CD4-positive, alpha-beta T cell treated with Interleukin-15 for 1 hour (primary cell): ENCODE data around the gene NGRN.
"Not testable (repeated sequence)": the region's sequence is repeated elsewhere in the genome, so short reads cannot be mapped to it uniquely, and the experiment has no call there.

ENCODE experiments used
- DNase-seq: peaks from one replicate; pipeline ENCODE4 v3.0.0-alpha.2; 2020

Gene NGRN

DNA sequence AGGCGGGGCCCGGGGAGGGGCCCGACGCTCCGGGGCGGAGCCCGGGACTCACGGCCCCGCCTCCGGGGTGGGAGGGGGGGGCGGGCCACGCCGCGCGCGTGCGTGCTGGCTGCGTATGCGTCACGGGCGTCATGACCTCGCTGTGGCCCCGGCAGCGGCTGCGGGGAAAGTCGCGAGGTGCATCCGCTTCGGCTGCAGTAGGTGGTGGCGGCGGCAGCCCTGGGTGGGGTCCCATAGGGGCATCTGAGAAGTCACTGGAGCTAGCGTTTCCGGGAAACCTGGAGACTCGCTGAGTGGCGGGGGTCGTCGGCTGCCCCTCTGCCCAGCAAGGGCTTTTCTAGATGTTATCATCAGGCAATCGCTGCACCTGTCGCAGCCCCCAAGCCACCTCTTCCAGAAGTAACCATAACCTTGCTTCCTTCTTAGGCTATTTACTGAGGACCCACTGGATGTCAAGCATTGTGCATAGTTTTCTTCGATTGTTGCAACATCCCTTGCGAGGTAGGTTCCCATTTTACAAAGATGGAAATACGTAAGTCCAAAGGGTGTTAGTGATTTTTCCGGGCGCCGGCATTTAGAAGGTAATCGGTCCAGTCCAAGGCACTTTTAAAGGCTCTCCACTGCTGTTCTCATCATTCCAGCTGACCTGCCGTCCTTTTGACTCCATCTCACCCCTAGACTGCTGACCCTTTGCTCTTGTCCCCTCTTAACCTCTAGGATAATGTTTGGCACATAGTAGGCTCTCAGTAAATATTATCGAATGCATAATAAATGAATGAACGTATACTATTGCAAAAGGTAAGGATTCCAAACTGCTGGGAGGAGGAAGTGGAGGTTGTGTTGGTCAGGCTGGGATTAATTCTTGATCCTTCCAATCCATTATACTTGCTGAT is 31.1 kb upstream of the NGRN start, which contains the start of gene GDPGP1:
GDPGP1 (plus strand) TSS at position 114 of the 893 bp plus-strand sequence. CDS start 6,700 bp downstream, outside the sequence.
- no peak for DNase-seq

DNA sequence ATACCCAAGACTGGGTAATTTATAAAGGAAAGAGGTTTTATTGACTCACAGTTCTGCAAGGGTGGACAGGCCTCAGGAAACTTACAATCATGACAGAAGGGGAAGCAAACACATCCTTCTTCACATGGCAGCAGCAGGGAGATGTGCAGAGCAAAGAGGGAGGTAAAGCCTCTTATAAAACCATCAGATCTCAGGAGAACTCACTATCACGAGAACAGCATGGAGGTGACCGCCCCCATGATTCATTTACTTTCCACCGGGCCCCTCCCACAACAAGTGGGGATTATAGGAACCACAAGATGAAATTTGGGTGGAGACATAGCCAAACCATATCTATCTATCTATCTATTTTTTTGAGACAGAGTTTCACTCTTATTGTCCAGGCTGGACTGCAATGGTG is 26.1 kb upstream of the NGRN start:
- DNase-seq, result no peak

DNA sequence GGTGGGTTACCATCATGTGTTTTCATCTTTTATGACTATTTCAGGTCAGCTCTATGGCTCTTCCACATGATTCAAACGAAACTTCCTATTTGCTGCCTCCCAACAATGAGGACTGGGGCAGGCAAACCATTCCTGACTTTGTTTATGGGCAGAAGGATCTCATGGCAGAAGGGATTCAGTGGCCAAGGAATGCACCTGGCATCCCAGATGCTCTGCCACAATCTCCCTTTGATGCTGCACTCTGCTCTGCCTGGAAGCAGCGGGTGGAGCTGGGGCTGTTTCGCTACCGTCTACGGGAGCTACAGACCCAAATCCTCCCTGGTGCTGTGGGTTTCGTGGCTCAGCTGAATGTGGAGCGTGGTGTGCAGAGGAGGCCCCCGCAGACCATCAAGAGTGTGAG is 24.6 kb upstream of the NGRN start:
- no peak for DNase-seq

DNA sequence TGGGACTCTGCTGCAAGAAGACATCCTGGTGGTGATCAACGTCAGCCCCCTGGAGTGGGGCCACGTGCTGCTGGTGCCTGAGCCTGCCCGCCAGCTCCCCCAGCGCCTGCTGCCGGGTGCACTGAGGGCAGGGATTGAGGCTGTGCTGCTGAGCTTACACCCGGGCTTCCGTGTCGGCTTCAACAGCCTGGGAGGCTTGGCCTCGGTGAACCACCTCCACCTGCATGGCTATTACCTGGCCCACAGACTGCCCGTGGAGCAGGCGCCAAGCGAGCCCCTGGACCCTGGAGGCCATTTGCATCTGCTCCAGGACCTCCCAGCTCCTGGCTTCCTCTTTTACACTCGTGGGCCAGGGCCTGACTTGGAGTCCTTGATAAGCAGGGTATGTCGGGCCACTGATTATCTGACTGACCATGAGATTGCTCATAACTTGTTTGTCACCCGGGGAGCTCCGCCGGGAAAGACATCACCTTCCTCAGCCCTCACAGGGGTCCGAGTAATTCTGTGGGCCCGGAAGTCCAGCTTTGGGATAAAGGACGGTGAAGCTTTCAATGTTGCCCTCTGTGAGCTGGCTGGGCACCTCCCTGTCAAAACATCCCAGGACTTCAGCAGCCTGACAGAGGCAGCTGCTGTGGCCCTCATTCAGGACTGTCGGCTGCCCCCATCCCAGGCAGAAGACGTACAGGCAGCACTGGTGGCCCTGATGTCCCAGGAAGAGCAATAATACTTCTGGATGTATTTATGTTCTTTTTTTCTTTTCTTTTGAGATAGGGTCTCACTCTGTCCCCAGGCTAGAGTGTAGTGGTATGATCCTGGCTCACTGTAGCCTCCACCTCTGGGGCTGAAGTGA is 23.9 kb upstream of the NGRN start:
- DNase-seq, result no peak

DNA sequence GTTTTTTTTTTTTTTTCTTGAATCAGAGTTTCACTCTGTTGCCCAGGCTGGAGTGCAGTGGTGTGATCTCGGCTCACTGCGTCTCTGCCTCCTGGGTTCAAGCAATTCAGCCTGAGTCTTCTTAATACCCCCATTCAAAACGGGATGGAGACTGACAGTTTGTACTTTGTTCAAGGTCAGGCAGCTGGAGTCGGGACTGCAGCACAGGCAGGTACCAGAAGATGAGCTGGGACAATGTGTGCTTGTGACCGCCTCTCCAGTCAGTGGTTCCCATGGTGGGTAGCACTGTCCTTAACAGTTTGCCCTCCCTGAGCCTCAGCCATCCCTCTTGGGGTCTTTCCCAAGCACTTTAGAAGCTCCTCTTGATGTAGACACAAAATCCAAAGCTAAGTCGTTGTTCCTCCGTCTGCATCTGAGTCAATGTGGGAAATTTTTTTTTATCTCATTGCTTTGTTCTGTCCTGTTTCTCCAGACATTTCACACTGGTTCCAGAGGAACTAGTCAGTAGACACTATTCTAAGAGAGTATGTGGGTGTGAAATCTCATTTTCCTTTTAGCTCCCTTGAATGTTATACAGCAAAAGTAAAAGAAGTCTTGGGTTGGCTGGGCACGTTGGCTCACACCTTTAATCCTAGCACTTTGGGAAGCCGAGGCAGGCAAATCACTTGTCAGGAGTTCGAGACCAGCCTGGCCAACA is 21.4 kb upstream of the NGRN start:
- no peak for DNase-seq

DNA sequence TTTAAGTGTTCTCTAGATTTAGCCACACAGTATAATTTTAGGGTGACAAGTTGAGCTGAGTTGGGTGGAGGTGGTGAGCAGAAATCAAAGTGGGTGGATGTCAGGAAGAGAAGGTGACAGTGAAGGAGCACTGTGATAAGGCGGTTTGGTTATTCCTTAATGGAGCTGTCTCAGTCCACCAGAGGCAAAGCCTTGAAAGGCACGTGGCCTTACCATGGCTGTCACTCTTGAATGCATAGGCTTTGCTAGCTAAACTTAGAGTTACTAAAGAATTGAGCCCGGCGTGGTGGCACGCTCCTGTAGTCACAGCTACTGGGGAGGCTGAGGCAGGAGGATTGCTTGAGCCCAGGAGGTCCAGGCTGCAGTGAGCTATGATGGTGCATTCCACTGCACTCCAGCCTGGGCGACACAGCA is 16.7 kb upstream of the NGRN start:
- no peak for DNase-seq

DNA sequence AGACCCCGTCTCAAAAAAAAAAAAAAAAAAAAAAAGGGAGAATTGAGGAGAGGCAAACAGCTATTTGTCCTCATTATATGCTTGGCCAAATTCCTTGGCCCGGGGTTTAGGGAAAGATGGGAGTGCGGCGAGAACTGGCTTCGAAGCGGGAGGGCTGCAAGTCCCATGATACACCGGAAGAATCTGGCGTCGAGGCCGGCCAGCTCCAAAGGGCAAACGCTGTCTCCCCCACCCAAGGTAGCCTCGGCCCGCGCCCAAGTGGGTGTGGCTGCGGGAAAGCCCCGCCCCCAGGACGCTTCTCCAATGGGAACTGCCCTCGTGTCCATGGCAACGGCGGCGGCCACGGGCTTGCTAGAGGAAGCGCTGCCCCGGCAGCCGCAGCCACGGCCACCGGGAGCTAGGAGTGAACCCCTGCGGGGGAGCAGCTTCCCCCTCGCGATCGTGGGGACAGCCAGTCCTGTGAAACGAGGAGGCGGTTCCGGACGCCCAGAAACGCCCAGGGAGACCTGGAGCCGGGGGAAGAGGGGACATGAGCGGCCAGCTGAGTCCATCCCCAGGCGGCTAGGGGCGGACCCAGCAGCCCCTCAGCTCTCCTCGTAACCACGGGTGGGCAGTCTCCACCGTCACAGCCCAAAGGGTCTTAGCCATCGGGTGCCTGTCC is 16.1 kb upstream of the NGRN start, which contains the start of gene TTLL13:
TTLL13 (plus strand) TSS at position 354 of the 661 bp plus-strand sequence. CDS start 1,075 bp downstream, outside the sequence.
- peak; percentile 80 for DNase-seq

DNA sequence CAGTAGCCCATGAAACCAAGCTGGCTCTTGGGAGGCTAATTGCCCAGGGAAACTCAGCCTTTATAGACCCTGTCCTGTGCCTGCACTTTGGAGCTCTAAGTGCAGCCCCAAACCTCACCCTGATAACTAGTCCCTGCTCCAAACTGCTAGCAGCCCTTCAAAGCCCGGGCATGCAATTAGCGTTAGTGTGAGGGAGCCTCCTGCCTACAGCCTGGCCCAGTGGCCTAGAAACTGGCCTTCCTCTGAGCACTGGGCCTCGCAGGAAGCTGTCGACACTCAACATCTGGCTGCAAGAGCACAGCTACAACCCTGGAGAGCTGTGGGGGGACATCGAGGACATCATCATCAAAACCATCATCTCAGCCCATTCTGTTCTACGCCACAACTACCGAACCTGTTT is 7.7 kb upstream of the NGRN start:
- no peak for DNase-seq

DNA sequence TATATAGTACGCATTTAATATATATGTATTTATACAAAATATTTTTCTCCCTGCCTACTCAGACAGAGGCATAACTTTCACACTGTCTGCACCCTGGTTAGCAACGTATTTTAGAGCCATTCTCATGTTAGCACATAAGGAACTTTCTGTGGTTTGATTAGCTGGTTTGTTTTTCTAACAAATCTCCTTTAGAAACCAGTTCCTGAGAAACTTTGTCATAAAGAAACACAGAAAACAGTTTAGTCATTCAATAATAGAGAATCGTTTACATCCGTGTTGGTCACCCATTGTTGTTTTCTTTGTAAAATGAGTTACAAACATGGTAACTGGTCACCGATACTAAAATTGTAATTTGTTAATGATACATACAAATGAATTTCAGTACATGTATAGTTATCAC is 5.9 kb upstream of the NGRN start:
- no peak for DNase-seq

DNA sequence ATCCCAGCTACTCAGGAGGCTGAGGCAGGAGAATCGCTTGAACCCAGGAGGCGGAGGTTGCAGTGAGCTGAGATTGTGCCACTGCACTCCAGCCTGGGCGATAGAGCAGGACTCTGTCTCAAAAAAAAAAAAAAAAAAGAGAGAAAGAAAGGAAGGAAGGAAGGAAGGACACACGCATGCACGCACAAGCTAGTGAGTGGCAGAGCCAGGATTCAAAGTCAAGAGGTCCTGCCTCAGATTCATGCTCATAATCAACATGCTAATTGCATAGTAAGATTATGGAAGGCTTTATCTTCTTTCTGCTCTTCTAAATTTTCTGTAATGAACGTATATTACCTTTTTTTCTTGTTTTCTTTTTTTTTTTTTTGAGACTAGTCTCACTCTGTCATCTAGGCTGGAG is 4.7 kb upstream of the NGRN start:
- DNase-seq, result not testable (repeated sequence)

DNA sequence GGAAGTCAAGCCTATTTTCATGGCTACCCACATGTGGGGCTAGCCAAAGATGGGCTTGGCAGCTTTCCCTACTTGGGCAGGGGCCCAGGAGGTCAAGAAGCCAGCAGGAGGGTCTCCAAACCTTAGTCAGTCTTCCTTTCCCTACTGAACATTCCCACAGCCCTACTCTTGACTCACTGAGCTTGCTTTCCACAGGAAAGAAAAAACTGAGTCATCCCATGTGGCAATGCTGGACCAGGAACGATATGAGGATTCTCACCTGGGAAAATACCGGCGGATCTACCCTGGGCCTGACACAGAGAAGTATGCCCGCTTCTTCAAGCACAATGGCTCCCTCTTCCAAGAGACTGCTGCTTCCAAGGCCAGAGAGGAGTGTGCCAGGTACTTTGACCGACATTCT is 3.7 kb upstream of the NGRN start:
- no peak for DNase-seq

DNA sequence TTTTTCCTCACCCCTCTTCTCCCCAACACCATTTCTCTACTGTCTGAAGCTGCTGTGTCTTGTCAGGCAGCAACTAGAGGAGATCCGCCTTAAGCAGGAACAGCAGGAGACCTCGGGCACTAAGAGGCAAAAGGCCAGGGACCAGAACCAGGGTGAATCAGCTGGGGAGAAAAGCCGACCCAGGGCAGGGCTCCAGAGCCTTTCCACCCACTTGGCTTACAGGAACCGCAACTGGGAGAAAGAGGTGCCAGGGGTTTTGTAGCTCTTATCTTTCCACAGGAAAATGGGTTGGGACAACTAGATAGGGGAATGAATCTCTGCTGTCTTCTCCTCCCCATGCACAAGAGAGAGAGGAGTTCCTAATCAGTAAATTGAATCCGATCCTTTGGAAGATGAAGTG is 3.0 kb upstream of the NGRN start:
- DNase-seq, result no peak

DNA sequence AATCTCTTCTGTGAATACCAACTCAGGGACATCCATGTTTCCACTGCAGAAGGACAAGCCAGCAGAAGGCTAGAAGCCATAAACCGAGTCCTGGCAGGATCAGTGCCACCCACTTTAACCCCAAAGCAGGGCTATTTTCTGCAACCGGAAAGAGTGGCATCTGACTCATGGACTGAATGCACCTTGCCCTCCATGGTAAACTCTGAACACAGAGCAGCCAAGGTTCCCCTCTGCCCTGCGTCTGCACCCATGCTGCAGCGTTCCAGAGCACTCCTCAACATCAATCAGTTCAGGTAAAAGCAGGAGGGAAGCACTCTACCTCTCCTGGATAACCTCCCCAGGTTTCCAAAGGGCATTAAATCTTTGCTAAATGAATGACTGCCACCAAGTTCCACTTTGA is 801 bp upstream of the NGRN start:
- DNase-seq, result no peak

DNA sequence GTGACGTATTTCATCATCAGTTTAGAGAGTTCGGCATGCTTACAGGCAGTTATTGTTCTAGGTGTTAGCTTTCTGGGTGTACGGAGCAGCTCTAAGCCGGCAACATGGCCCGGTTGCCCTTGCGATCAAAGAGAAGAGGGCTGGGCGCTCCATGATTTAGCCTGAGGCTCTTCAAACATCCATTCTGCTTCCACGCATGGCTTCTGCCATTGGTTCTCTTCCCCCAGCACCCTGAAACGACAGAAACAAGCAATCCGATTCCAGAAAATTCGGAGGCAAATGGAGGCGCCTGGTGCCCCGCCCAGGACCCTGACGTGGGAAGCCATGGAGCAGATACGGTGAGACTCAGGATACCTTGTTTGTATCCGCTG is 574 bp downstream of the NGRN start:
- DNase-seq, result peak; percentile 49

DNA sequence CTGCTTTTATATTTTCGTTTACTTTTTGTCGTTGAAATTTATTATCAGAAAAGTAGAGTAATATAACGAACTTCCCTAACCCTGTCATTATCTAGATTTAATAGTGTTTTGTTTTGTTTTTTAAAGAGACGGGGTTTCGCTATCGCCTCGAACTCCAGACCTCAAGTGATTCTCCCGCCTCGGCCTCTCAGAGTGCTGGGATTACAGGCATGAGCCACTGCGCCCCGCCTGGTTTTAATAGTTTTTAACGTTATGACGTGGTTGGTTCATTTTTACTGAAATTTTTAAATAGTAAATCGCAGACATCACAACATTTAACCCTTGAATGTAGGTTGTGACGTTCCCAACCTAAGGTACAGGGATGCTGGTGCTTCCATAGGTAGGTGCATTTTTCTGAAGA is 1.0 kb downstream of the NGRN start:
- no peak for DNase-seq

DNA sequence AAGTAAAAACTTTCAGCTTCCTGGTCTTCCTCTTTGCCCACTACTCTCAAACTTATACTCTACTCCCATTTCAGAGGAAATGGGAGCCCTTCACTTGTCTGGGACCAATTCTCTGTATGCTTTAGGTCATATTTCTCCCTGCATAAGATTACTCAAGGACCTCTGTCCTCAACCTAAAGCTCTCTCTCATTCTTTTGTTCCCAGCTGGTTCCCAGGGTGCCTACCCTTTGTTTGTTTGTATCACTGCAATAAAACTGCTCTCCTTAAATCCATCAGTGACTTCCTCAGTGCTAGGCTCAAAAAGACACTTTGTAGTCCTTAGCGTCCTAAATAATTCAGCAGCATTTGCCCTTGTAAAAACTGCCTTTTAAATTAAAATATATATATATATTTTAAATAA is 2.9 kb downstream of the NGRN start:
- DNase-seq, result no peak

DNA sequence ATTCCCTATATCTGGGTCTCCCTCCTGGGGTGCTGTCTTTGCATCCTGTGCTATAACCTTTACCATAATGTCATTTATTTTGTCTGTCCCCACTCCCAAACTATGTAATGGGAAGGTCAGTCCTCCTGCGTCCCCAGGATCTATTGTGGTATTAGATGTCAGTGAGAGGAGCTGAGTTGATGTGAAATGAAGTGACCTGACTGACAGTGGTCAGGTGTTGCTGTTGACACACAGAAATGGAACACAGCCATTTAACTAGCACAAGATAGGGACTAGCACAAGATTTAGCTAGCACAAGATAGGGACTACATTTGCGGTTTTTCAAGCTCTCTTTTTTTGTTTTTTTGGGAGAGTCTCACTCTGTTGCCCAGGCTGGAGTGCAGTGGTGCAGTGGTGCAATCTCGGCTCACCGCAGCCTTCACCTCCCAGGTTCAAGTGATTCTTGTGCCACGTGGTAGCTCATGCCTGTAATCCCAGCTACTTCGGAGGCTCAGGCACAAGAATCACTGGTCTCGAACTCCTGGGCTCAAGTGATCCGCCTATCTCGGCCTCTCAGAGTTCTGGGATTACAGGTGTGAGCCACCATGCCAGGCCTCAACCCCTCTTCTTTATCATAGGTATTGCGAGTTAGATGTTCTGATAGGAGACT is 5.2 kb downstream of the NGRN start:
- DNase-seq, result no peak

DNA sequence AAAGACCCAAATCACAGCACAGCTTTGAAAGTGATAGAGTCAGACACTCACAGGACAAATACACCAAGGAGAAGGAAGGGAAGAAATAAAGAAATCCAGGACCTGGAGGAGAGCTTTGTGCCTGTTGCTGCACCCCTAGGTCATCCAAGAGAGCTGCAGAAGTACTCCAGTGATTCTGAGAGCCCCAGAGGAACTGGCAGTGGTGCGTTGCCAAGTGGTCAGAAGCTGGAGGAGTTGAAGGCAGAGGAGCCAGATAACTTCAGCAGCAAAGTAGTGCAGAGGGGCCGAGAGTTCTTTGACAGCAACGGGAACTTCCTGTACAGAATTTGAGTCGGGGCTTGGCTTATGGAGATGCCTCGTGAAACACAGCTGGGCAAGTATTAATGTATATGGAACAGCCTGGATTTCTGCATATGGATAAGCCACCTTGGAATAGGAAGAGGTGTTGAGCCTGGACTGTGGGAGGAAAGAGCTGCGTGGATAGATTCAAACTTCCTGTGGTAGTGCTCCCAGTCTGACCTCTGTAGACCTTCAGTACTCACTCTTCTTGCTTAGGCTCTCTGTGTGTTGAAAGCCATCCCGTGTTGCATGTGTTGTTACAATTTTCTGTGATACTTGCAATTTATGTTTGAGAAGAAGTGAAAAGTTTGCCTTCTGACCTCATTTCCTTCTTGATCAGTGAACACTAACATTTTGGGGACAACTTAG is 6.1 kb downstream of the NGRN start:
- no peak for DNase-seq

DNA sequence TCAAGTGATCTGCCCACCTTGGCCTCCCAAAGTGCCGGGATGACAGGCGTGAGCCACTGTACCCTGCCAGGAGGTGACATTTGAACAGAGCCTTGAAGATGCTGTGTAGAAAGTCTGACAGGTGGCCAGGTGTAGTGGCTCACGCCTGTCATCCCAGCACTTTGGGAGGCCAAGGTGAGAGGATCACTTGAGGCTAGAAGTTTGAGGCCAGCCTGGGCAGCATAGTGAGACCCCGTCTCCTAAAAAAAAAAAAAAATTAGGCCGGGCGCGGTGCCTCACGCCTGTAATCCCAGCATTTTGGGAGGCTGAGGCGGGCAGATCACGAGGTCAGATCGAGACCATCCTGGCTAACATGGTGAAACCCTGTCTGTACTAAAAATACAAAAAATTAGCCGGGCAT is 13.0 kb downstream of the NGRN start:
- DNase-seq, result not testable (repeated sequence)

DNA sequence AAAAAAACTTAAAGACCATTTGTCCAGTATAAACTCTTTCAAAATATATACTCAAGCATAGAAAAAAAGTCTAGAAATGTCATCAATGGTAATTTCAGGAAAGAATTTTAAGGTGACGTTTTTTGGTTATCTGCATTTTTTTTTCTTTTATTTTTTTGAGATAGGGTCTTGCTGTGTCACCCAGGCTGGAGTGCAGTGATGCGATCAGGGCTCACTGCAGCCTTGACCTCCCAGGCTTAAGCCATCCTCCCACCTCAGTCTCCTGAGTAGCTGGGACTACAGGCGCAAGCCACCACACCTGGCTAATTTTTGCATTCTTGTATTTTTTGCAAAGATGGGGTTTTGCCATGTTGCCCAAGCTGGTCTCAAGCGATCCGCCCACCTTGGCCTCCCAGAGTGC is 15.3 kb downstream of the NGRN start:
- not testable (repeated sequence) for DNase-seq

DNA sequence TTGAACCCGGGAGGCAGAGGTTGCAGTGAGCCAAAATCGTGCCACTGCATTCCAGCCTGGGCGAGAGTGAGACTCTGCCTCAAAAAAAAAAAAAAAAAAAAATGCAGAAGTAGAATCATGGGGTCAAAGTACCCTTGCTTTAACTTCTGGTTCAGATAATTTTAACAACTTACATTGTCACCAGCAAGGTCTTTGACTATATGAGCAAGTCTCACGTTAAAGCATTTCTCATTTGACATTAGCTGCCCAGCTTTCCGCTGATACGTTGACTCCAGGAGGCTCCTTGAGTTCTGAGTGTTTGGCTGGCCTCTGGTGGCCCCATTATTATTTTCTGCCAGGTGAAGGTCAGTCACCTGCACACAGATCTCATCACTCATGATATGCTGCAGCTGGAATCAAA is 16.2 kb downstream of the NGRN start:
- not testable (repeated sequence) for DNase-seq
